Activated effector memory CD4-positive, alpha-beta T cell treated with anti-CD3 and anti-CD28 coated beads, Interleukin-2, amount 50 U/mL, for 16 hours (primary cell): ENCODE data around the gene SNX25.
"Not testable (repeated sequence)": the region's sequence is repeated elsewhere in the genome, so short reads cannot be mapped to it uniquely, and the experiment has no call there.

ENCODE experiments used
- DNase-seq: peaks from one replicate; pipeline ENCODE4 v3.0.0-alpha.2; 2020

Gene SNX25

DNA sequence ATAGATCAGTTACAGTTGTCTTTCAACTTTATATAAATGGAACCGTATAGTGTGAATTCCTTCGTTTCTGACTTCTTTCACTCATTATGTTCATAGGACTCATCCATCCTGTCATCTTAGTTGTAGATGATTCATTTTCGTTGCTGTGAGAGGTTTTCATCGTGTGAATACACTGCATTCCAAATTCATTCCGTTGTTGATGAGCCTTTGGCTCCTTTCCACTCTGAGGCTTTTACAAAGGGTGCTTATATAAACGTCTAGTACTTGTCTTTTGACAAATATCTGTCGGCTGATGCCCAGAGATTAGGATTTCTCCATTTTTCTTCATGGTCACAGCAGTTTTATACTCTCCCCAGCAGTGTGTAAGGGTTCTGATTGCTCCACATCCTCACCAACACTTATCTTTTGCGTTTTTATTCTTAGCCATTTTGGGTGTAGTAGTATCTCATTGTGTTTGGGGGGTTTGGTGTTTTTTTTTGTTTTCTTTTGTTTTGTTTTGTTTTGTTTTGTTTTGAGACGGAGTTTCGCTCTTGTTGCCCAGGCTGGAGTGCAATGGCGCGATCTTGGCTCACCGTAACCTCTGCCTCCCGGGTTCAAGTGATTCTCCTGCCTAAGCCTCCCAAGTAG is 137.7 kb downstream of the SNX25 start:
- no peak for DNase-seq

DNA sequence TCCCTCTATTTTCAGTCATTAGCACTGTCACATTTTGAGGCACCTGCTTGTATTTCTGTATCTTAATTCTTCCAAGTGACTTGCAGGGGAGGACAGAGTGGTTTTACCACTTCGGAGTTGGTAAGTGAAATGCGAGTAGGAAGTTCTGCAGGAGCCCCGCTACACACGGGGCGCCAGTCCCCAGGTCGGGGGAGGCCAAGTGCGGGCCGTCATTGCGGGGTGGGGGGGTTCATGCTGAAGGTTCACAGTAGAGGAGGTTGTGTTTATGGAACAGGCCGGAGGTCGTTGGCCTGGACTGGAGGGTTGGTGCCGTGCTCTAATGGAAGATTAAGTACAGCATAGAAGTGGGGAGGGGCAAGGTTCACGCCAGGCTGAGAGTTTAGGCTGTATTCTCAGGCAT is 142.3 kb downstream of the SNX25 start:
- DNase-seq, result no peak

DNA sequence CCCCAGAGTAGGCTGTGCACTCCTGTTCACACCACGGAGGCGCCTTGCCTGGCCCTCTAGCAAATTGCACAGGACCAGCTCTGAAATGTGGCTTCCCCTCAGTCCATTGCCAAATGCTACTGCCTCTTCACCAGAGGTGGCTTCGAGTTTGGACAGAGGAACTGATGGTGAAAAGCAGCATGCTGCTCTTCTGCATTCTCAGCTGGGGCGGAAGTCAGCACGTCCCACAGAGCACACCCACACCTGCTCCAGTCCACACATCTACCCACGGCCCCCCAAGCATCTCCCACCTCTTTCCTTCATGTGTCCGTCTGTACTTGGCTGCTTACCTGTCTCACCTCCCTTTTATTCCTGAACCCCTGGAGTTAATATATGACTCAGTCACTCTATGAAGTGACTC is 142.8 kb downstream of the SNX25 start:
- DNase-seq, result no peak

DNA sequence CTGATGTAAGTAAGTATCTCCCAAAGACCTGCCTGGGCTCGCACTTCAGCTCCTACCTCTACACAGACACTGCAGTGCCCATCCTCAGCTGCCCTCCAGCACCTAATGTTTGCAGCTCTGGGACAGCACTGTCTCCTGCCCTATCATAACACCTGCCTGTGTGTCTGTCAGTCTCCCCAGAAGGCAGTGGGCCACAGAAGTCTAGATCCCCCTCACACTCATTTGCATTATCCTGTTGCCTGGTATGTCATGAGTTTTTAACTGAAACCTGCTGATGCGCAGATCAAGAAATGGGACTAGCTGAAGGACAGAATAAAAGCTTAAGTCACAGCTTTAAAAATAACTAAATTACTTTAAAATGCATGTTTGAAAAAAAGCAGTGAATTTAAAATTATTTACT is 143.3 kb downstream of the SNX25 start:
- DNase-seq, result no peak

DNA sequence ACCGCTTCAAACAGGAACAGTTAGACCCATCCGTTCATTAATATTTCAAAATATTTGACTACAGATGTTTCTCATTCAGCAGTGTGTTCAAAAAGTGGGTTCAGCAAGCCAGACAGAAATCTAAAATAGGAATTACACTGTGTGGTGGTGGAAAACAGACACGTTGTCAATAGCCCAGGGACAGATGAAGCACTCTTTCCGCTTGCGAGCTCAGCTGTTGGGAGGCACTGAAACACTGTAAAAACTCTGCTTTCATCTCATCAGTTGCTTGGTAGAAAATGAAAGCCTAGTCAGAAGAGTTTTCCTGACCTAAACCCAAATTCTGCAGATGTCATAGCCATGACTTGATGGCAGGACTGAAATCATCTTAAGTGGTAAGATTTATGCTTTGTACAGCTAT is 147.8 kb downstream of the SNX25 start:
- no peak for DNase-seq

DNA sequence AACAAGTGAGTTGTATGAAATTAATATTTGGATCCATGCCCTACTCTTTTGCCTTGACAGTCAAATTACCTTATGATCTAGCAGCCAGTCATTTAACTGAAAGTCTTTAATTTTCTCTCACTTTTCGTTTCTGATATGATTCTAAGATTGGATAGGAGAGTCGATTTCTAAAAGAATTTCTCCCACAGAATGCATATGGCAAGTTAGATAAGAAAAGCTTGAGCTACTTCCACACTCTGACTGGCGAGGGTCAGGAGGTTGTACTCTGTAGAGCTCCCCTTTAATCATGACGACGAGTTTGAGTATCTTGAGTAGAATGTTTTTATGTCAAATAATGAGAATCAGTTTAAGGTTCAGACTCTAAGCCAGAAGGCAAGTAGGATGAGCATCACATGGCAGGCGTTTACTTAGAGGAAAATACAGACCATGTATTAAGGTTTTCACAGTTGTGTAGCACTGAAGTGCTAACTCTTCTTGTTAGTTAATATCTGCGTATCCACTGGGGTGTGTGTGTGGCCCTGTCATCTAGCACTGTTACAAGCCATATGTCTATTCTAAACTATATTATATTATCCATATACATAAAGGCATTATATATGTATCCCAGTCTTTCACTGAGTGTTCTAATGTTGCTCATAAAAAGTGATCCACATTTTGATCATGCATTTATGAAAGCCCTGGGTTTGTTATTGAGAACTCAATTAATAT is 148.5 kb downstream of the SNX25 start:
- no peak for DNase-seq

GRCh38 chr4:185358514-185358913 is 149.1 kb downstream of the SNX25 start:
- DNase-seq, result no peak

DNA sequence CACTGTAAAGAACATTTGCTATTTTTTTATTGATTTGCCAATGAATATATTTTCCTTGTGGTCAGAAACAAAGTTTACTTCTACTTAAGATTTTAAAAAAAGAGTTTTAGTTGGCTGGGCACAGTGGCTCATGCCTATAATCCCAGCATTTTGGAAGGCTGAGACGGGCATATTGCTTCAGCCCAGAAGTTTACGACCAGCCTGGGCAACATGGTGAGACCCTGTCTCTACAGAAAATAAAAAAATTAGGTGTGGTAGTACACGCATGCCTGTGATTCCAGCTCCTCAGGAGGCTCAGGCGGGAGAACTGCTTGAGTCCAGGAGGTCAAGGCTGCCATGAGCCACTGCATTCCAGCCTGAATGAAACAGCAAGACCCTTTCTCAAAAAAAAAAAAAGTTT is 149.6 kb downstream of the SNX25 start:
- DNase-seq, result no peak

- no peak for DNase-seq
Observed at GRCh38 chr4:185359767-185360446, 150.5 kb downstream of the SNX25 start.

- no peak for DNase-seq
Observed at GRCh38 chr4:185361872-185362271, 152.5 kb downstream of the SNX25 start.

- DNase-seq, result not testable (repeated sequence)
Observed at GRCh38 chr4:185362570-185362969, 153.2 kb downstream of the SNX25 start.

- DNase-seq, result no peak
Observed at GRCh38 chr4:185363251-185363650, 153.9 kb downstream of the SNX25 start.

- no peak for DNase-seq
Observed at GRCh38 chr4:185364886-185365285, 155.5 kb downstream of the SNX25 start.

GRCh38 chr4:185369731-185370130 is 160.3 kb downstream of the SNX25 start:
- no peak for DNase-seq

GRCh38 chr4:185370268-185370949 is 161.0 kb downstream of the SNX25 start:
- no peak for DNase-seq

DNA sequence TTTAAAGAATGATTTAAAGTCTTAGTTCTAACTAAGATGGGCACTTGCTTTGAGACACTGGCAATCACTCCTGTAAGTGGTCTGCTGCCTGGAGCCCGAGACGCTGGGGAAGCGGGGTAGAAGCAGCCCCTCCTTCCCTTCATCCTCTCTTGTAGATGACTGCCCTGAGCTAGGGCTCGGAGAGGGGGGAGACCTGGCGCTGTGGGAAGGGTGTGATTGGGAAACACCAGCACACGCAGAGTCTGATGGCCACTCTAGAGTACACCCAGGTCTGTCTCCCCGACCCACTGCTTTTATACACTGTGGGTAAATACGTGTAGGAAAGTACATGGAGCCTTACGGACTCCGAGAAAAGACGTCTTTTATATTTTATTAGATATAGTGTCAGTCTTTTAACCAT is 162.3 kb downstream of the SNX25 start:
- DNase-seq, result no peak

DNA sequence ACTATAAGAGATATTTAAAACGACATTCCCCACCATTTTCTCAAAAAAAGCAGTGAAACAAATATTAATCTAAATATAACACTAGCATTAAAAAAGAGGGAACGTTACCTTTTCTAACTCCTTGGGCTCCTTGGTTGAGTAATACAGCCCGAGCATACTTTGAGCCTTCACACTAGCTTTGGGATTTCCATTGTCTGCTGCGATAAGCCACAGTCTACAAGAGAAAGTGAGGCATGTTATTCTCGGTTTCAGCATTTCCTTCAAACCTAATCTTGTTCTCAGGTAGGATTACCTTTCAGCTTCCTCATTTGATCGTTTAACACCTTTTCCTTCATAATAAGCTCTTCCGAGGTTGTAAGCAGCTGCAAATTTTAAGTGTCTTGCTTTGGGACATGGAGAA is 164.6 kb downstream of the SNX25 start:
- DNase-seq, result no peak

GRCh38 chr4:185374573-185374972 is 165.2 kb downstream of the SNX25 start:
- no peak for DNase-seq

DNA sequence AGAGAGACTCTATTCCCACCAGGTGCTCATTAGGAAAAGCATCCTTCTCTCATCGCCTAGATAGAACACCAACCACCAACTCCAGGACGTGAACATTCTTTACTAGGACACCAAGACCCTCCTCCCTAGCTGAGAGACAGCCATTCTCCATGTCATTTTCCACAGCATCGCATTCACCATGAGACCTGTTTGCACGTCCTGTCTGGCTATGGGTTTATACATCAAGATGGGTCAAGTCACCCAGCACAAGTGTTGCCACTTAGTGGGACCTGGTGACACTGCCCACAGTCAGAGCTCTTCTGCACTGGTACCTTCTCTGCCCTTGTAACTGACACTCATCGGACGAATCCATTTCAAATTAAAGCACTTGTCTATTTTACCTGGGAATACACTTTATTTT is 168.9 kb downstream of the SNX25 start:
- DNase-seq, result no peak

- no peak for DNase-seq
Observed at GRCh38 chr4:185379326-185380295, 170.2 kb downstream of the SNX25 start.

GRCh38 chr4:185380320-185380719 is 170.9 kb downstream of the SNX25 start:
- DNase-seq, result no peak
